ENCODE data around the gene LRP1B.

The LRP1B gene

GRCh38 chr2:141528990-141529389 lies 601.8 kb downstream of the LRP1B start:
- DNase-seq (ENCODE audit: low read depth) = peak; percentile 13
- H3K4me3 ChIP-seq (ENCODE audit: low read depth, low read length) = no peak overlapping the region

GRCh38 chr2:141526760-141527159 lies 604.1 kb downstream of the LRP1B start:
- no peak for TF ChIP-seq CTCF (IDR thresholded peaks at IDR 0.05; ENCODE audit: insufficient read depth, low read depth, low read length, missing control alignments)
- DNase-seq (ENCODE audit: low read depth) = no peak

More at GRCh38 chr2:141528990-141529389, 601.8 kb downstream of the LRP1B start:
- no peak for TF ChIP-seq CTCF (IDR thresholded peaks at IDR 0.05; ENCODE audit: insufficient read depth, low read depth, low read length, missing control alignments)

GRCh38 chr2:141524777-141525176 lies 606.0 kb downstream of the LRP1B start:
- no peak for TF ChIP-seq CTCF (IDR thresholded peaks at IDR 0.05; ENCODE audit: insufficient read depth, low read depth, low read length, missing control alignments)
- no peak overlapping the region for H3K4me3 ChIP-seq (ENCODE audit: low read depth, low read length)
- DNase-seq (ENCODE audit: low read depth) = no peak

More at GRCh38 chr2:141526760-141527159, 604.1 kb downstream of the LRP1B start:
- no peak overlapping the region for H3K4me3 ChIP-seq (ENCODE audit: low read depth, low read length)

- DNase-seq (ENCODE audit: low read depth) = peak; percentile 11
- H3K4me3 ChIP-seq (ENCODE audit: low read depth, low read length) = no peak overlapping the region
- no peak for TF ChIP-seq CTCF (IDR thresholded peaks at IDR 0.05; ENCODE audit: insufficient read depth, low read depth, low read length, missing control alignments)
These were observed 607.6 kb downstream of the LRP1B start for GRCh38 chr2:141523199-141523598.

- TF ChIP-seq CTCF (IDR thresholded peaks at IDR 0.05; ENCODE audit: insufficient read depth, low read depth, low read length, missing control alignments) = no peak
- H3K4me3 ChIP-seq (ENCODE audit: low read depth, low read length) = no peak overlapping the region
- no peak for DNase-seq (ENCODE audit: low read depth)
These were observed 608.1 kb downstream of the LRP1B start for GRCh38 chr2:141522702-141523101.

- DNase-seq (ENCODE audit: low read depth) = peak; percentile 22
- H3K4me3 ChIP-seq (ENCODE audit: low read depth, low read length) = no peak overlapping the region
- no peak for TF ChIP-seq CTCF (IDR thresholded peaks at IDR 0.05; ENCODE audit: insufficient read depth, low read depth, low read length, missing control alignments)
These were observed 608.8 kb downstream of the LRP1B start for GRCh38 chr2:141522048-141522447.

GRCh38 chr2:141519906-141520305 lies 610.9 kb downstream of the LRP1B start:
- TF ChIP-seq CTCF (IDR thresholded peaks at IDR 0.05; ENCODE audit: insufficient read depth, low read depth, low read length, missing control alignments) = no peak
- DNase-seq (ENCODE audit: low read depth) = no peak
- H3K4me3 ChIP-seq (ENCODE audit: low read depth, low read length) = no peak overlapping the region
